ENCODE data around the gene DAB2.
"Not testable (repeated sequence)": the region's sequence is repeated elsewhere in the genome, so short reads cannot be mapped to it uniquely, and the experiment has no call there.

DAB2 gene

GRCh38 chr5:39373791-39374190 is 51.0 kb downstream of the DAB2 start:
- DNase-seq, result no peak

GRCh38 chr5:39371367-39371635 is 53.5 kb downstream of the DAB2 start:
- DNase-seq, result no peak

GRCh38 chr5:39370555-39371366 is 54.0 kb downstream of the DAB2 start:
- no peak for DNase-seq

- DNase-seq, result no peak
Observed at GRCh38 chr5:39369123-39369815, 55.5 kb downstream of the DAB2 start.

- DNase-seq, result no peak
Observed at GRCh38 chr5:39368116-39368515, 56.7 kb downstream of the DAB2 start.

- no peak for DNase-seq
Observed at GRCh38 chr5:39367711-39368110, 57.1 kb downstream of the DAB2 start.

- DNase-seq, result no peak
Observed at GRCh38 chr5:39364367-39364766, 60.4 kb downstream of the DAB2 start, which contains the start of gene C9. Gene C9 (minus strand): TSS chr5:39364495. CDS start chr5:39364464, 31 bp downstream.

- DNase-seq, result no peak
Observed at GRCh38 chr5:39363217-39363616, 61.6 kb downstream of the DAB2 start.

GRCh38 chr5:39362646-39363045 is 62.1 kb downstream of the DAB2 start:
- DNase-seq, result no peak

GRCh38 chr5:39361306-39361705 is 63.5 kb downstream of the DAB2 start:
- no peak for DNase-seq

- DNase-seq, result peak; percentile 49
Observed at GRCh38 chr5:39360471-39361111, 64.2 kb downstream of the DAB2 start.

- no peak for DNase-seq
Observed at GRCh38 chr5:39356263-39356662, 68.5 kb downstream of the DAB2 start.

- DNase-seq, result no peak
Observed at GRCh38 chr5:39355324-39355723, 69.5 kb downstream of the DAB2 start.

- DNase-seq, result no peak
Observed at GRCh38 chr5:39353717-39354399, 70.9 kb downstream of the DAB2 start.

GRCh38 chr5:39352951-39353350 is 71.8 kb downstream of the DAB2 start:
- DNase-seq, result no peak

- DNase-seq, result no peak
Observed at GRCh38 chr5:39352170-39352569, 72.6 kb downstream of the DAB2 start.

GRCh38 chr5:39349484-39349883 is 75.3 kb downstream of the DAB2 start:
- no peak for DNase-seq

- DNase-seq, result no peak
Observed at GRCh38 chr5:39342460-39342859, 82.3 kb downstream of the DAB2 start.

GRCh38 chr5:39341896-39342295 is 82.9 kb downstream of the DAB2 start:
- DNase-seq, result no peak

- no peak for DNase-seq
Observed at GRCh38 chr5:39340506-39340905, 84.3 kb downstream of the DAB2 start.

- DNase-seq, result no peak
Observed at GRCh38 chr5:39337252-39337915, 87.4 kb downstream of the DAB2 start.

GRCh38 chr5:39334296-39334695 is 90.5 kb downstream of the DAB2 start:
- DNase-seq, result not testable (repeated sequence)

GRCh38 chr5:39333104-39333503 is 91.7 kb downstream of the DAB2 start:
- DNase-seq, result no peak
